Stimulated activated CD4-positive, alpha-beta T cell treated with anti-CD3 and anti-CD28 coated beads, Interleukin-2, amount 100 ng/mL, for 24 hours (primary cell): ENCODE data around the gene CDKL4.
A peak's percentile ranks its signal among the peaks of the same experiment; 100 is the strongest.
"Not testable (repeated sequence)": the region's sequence is repeated elsewhere in the genome, so short reads cannot be mapped to it uniquely, and the experiment has no call there.

ENCODE experiments used
- DNase-seq, 2 donors: peaks; one replicate each; pipeline ENCODE4 v3.0.0-alpha.2; 2020

Gene CDKL4

DNA sequence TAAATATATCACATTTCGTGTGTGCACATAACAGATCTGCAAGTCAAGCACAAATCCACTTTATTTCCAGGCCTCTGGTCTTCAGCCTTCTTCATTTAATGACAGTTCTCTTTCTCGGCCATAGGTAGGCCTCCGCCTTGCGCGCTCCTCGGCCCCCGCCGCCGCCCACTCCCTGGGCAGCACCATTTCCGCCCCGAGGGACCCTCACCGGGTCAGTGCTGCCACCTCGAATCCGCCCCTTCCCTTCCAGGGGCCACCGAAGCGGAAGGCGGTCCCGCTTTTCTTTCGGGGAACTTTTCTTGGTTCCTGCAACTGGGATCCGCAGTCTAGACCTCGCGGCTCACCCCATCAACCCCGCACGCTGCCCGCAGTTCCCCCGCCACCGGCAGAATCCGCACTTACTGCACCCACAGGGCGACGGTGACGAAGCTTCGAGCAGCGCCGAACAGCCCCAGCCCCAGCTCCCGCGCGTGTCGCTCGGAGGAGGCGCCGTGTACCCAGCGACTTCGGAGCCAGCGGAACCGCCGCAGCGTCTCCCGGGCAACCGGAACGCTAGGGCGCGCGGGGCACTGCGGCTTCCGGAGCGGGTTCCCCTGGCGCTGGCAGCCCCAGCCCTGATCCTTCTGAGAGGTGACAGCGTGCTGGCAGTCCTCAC is at the start of gene CDKL4:
Gene CDKL4 (minus strand): TSS at position 502 of the 655 bp plus-strand sequence.
- DNase-seq: peak in 1 of 2 donors; percentile 21

DNA sequence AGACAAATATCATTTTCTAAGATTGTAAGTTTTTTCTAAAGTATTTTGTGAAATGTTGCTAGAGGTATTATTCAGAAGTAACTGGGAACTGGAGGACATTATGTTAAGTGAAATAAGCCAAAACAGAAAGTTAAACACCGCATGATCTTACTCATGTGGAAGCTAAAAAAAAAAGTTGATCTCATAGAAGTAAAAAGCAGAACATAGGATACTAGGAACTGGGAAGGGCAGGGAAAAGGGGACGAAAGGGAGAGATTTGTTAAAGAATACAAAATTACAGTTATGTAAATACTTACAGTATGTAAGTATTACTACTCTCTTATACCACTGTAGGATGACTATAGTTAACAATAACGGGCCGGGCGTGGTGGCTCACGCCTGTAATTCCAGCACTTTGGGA is 46.7 kb upstream of the CDKL4 start:
- DNase-seq: no peak

DNA sequence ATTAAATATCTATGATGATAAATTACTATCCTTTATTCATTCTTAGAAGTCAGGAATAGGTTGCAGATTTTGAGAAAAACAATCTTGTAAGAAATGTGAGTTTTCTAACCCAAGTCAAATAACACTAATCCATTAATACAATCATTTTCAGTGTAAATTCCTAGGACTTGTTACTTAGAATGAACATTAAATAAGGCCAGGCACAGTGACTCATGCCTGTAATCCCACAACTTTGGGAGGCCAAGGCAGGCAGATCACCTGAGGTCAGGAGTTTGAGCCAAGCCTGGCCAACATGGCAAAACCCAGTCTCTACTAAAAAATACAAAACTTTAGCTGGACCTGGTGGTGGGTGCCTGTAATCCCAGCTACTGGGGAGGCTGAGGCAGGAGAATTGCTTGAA is 45.8 kb upstream of the CDKL4 start:
- no peak for DNase-seq

DNA sequence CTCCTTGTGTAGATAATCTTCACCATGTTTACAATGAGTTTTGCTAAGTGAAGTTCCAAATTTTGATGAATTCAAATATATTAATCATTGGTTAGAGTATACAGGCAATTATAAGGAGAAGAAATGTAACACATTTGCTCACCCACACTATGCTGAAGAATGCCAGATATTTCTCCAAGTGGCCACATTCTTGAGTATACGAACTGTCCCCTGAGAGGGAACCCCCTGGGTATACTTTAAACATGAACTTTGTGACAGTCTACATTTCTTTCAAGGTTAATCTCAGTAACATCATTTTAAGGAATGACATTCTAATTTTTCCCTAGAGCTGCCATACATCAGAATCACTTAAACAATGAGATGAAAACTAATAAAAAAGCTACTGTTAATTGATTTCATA is 39.8 kb upstream of the CDKL4 start:
- DNase-seq: no peak

DNA sequence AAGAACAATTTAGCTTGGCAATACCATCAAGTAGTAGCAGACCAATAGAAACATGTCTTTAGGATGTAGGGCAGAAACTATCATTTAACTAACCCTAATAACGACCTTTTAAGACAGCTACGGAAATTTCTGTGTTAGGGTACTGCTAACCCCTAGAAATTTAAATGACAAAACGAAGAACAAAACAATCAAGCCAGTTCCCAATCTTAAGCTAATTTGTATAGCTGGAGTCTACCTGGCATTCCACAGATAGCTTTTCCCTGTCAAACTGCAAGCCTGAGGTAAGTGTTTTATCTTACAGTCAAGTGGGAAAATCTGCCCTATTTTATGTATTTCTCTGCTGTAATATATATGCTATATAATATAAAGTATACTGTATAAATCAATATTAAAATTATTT is 37.6 kb upstream of the CDKL4 start:
- no peak for DNase-seq

DNA sequence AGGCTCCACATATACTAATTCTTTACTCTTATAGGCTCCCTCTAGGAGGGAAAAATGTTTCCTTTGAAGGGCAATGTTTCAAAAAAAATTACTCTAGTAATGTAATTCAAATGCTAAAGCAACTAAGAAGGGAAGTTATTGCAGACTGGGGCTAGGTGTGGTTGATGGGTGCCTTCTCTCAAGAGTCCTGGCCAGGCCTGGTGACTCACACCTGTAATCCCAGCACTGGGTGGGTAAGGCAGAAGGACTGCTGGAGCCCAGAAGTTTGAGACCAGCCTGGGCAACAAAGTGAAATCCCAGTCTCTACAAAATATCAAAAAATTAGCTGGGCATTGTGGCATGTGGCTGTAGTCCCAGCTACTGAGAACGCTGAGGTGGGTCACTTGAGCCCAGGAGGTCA is 31.2 kb upstream of the CDKL4 start:
- DNase-seq: no peak

DNA sequence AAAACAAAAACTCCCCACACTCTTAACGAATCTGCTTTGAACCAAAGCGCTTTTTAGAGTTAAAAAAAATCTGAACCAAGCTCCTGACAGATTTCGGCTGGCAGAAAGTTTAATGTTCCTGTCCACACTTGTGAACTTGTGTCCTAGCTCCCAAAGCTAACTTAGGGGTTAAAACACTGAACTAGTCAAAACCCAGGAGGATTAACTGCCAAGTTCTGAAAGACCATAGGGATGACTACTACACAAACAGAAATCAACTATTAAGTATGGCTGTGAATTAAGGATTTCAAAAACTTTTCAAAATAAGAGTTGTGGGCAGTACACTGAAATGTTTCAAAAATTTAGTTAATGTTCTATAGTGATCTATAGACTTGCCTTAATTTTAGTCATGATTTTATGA is 26.2 kb upstream of the CDKL4 start:
- no peak for DNase-seq

DNA sequence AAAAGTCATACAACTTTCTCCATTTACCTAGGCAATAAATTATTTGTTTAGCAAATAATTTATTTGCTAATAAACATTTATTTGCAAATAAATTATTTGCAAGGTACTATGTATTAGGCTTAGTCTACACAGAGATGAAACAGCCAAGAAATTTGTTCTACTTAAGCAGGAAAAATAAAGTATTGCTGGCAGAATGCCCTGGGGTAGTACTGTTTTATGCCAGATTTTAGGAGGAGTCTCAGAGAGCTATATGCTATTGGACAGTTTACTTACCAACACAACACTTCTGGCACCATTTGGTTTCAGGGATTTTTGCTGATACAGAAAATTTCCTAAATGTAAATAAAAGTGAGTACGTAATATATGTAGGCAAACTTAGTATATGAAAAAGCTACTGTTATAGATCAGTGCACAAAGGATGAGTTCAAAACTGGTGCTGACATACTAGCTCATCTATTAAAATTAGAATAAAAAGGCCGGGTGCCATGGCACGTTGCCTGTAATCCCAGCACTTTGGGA is 23.2 kb upstream of the CDKL4 start:
- DNase-seq: no peak

DNA sequence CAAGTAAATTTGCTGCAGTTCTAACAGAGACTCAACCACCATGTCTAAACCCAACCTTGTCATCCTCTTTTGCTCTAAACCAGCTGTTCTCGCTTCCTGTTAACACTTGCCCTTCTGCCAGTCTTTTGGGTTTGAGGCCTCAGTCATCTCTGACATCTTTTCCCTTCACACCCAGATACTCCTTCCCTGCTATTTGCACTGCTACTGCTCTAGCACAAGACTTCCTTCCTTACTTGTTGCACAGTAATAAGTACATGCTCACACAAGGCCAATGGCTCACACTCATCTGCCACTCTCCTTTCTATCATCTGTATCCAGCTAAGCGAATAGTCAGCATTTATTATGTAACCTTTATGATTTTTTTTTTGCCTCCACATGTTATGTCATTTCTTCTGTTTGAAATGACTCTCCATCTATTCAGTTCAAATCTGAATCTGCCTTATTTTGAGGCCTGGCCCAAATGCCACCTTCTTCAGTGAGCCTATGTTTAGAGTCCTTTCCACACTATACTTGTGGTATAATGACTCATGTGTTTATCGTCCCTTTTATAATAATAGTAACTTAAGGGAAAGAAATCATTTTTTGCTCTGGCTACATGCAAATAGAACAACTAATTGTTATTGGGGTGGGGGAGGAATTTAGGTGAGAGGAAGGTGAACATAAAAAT is 22.5 kb upstream of the CDKL4 start:
- no peak for DNase-seq

DNA sequence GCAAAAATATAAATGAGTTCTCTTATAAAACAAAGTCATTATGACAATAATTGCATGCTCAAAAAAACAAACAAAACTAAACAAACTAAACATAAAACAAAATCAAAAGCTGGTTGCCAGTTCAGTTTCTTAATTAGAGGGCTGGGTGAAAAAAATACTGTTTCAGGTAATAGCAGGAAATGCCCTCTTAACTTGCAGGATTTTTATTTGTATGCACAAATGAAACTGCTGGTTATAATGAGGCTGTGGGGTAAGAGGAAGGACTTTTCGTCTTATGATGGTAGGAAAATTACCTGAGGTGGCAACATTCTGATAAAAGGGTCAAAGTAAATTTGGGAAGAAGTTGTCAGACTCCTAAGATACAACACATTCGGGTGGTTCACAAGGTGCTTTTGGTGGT is 21.5 kb upstream of the CDKL4 start:
- DNase-seq: no peak

DNA sequence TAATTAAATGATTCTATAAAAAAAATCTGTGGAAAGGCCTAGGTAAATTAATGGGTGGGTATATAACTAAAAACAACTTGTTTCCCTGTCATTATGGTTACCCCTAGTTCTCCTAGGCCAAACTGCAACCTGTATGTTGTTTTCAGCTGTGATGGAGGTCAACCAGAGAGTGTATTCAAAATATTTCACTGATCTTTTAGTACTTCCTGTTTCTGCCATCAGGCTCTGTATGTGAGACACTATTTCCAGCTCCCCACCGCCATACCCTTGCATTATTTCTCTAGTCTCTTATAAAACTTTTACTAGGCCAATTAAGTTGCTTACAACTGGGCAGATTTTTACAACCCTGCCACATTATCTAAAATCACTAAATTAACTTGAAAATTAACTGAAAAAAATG is 21.0 kb upstream of the CDKL4 start:
- no peak for DNase-seq

DNA sequence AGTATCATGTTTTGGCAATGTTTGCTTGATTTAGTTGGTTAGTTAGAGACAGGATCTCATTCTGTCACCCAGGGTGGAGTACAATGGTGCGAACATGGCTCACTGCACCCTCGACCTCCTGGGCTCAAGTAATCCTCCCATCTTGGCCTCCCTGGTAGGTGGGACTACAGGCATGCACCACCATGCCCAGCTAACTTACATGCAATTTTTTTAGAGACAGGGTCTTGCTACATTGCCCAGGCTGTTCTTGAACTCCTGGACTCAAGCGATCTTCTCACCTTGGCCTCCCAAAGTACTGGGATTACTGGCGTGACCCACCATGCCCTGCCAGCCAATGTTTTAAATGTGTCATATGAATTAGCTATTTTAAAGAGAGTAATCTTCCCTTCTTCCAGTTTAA is 16.3 kb upstream of the CDKL4 start:
- DNase-seq: no peak

DNA sequence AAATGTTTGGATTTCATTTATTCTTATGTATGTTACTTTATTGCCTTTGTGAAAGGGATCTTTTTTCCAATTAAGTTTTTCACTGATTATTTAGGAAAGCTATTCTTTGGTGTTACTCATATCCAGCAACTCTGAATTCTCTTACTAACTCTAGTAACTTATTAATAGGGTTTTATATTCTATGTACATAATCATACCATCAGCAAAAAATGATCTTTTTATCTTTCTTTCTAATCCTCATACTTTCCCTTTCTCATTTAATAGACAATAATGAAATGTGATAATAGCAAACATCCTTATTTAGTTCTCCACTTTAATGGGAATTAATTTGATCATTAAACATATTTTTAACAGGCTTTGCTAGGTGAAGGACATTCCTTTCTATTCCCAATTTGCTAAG is 12.3 kb upstream of the CDKL4 start:
- no peak for DNase-seq

DNA sequence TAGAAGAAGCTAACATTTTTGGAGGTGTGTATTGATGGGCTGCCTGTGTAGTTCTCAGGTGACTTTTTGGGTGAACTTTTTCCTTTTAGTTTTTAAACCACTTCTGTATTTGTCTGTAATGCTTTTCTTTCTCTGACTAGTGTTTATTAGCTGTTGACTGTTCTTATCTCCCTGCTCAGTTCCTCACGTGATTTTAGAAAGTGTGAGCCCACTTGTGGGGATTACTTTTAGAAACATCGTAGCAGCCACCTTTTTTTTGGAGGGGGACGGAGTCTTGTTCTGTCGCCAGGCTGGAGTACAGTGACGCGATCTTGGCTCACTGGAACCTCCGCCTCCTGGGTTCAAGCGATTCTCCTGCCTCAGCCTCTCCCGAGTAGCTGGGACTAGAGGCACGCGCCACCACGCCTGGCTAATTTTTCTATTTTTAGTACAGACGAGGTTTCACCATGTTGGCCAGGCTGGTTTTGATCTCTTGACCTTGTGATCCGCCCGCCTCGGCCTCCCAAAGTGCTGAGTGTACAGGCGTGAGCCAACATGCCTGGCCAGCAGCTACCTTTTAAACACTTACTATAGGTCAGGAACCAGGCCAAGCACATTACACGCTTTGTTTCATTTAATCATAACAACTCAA is 9.2 kb upstream of the CDKL4 start:
- no peak for DNase-seq

DNA sequence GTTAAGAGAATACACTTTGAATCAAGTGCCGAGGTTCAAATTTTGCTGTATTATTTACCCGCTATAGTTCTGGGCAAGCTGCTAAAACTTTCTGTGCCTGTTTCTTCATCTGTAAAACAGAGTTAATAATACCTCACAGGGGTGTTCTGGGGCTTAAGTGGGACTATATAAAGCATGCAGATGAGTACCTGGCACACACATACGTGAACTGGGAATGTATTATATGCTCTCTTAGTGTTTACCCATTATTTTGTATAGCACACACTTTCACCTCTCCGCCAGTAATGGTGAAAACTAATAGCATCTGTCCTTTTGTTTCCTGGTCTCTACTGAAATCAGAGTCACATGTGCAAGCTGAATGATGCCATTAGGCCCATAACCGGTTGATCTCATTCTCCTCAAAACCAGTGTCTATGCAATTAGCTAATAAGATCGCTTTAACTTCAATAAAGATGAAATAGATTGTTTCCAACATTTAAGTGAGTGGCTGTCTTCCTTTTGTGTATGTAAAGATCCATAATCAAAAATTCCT is 3.8 kb upstream of the CDKL4 start:
- no peak for DNase-seq

DNA sequence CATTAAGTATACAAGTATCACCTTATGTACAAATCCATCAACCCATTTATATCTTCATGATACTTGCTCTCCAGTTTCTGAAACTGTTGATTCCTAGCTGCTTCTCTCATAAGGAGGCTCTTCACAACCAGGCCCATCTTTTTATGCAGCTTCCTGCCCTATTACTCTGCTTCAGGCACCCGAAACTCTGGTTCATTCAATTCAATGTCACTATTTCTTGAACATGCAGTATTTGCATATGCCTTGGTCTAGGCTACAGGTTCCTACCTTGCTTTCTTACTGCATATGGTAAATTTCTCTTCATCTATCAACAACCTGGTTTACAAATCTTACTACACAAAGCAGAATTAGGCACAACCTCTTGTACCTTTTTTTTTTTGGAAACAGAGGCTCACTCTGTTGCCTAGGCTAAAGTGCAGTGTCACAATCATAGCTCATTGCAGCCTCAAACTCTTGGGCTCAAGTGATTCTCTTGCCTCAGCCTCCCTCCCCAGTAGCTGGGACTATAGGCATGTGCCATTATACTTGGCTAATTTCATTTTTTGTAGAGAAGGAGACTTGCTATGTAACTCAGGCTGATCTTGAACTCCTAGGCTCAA is 2.7 kb upstream of the CDKL4 start:
- DNase-seq: no peak

DNA sequence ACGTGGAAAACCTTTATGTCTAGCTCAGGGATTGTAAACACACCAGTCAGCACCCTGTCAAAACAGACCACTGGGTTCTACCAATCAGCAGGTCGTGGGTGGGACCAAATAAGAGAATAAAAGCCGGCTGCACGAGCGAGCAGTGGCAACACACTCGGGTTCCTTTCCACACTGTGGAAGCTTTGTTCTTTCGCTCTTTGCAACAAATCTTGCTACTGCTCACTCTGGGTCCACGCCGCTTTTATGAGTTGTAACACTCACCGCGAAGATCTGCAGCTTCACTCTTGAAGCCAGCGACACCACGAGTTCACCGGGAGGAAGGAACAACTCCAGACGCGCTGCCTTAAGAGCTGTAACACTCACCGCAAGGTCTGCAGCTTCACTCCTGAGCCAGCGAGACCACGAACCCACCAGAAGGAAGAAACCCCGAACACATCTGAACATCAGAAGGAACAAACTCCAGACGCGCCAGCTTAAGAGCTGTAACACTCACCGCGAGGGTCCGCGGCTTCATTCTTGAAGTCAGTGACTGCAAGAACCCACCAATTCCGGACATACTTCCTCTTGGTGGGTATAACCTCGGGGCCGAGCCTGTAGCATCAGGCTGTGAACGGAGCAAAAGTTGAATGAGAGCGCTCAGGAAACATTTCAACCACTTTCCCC is 1.3 kb upstream of the CDKL4 start:
- DNase-seq: peak; percentile 19 to 27

DNA sequence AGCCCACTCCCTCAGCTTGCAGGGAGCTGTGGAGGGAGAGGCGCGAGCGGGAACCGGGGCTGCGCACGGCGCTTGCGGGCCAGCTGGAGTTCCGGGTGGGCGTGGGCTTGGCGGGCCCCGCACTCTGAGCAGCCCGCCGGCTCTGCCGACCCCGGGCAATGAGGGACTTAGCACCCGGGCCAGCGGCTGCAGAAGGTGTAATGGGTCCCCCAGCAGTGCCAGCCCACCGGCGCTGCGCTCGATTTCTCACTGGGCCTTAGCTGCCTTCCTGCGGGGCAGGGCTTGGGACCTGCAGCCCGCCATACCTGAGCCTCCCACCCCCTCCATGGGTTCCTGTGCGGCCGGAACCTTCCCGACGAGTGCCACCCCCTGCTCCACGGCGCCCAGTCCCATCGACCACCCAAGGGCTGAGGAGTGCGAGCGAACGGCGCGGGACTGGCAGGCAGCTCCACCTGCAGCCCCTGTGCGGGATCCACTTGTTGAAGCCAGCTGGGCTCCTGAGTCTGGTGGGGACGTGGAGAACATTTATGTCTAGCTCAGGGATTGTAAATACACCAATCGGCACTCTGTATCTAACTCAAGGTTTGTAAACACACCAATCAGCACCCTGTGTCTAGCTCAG is 582 bp upstream of the CDKL4 start:
- DNase-seq: not testable (repeated sequence)

DNA sequence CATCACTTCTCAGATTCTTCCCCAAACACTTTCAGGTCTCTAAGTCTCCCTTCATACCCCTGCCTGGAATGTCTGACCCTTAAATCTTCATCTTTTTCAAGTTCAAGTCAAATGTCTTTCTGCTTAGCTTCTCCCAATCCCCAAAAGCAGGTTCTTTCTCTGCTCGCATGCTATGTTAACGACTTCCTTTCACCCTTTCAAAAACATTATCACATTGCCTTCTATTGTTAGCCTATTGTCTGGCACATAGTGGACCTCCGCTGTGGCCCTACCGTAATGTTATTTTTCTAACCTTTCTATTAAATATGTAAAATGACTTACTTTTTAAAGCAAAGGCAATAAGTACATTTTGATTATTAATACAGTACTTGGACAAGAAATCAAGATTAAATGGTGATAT is 2.2 kb downstream of the CDKL4 start:
- DNase-seq: no peak

DNA sequence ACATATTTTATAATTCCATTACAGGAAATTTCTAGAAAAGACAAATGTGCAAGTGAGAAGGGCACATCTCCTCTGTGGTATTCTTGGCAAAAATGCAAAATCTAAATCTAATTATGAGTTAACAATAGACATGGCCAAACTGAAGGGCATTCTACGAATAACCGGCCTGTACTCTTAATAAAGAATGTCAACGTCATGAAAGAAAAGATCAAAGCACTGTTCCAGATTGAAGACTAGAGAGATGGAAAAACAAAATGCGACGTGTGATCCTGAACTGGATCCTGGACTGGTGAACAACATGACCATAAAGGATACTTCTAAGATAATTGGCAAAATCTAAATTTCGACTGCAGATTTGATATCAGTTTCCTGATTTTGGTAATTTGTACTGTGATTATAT is 3.0 kb downstream of the CDKL4 start:
- DNase-seq: no peak

DNA sequence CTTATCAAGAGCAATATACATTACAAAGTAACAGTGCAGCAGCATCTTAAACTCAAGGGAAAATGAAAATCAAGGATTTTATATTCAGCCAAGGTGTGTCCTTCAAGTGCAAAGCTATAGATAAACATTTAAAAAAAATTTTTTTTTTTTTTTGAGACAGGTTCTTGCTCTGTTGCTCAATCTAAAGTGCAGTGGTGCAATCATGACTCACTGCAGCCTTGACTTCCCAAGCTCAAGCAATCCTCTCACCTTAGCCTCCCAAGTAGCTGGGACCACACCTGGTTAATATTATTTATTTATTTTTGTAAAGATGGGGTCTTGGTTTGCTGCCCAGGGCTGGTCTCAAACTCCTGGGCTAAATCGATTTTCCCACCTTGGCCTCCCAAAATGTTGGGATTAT is 9.0 kb downstream of the CDKL4 start:
- no peak for DNase-seq

DNA sequence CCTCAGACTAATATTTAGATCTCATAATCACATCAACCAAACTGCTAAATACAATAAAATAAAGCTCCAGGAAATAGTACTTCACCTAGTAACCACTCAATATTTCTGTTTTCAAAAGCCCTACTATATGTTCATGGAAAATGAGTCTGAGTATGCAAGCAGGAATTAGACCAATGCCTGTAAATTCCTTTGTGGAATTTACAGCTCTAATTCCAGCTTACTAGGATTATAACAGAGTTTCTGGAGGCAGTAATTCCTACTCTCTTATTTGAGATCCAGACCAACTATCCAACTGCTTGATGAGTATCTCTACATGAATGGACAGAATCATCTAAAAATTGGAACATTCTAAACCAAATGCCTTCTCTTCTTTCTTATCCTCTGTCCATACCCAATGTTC is 11.6 kb downstream of the CDKL4 start:
- no peak for DNase-seq
